Transverse colon (tissue), 4 donors: Measurements from ENCODE around the gene HK2.

Experiments used
- EP300 ChIP-seq: sonication (generic); formaldehyde crosslinking; IDR thresholded peaks from one replicate; pipeline ENCODE4 v1.6.1; 2017; ENCODE audit warnings: antibody characterized with exemption, low read depth
- POLR2A ChIP-seq: fragments of 450-650 bp; IDR thresholded peaks from one replicate; pipeline ENCODE4 v1.6.1; 2016; ENCODE audit warnings: antibody characterized with exemption, mild to moderate bottlenecking, moderate library complexity
- POLR2AphosphoS5 ChIP-seq, 3 donors: sonication (generic); formaldehyde crosslinking; IDR thresholded peaks; one replicate each; pipeline ENCODE4 v1.6.1; 2016; ENCODE audit warnings: antibody characterized with exemption in 3 of 3
- TF ChIP-seq, protein P1 (sequence below), 5 experiments: fragments of 200-600 bp in 3 of 5; fragments of 450-650 bp in 2 of 5; sonication (generic) in 3 of 5; IDR thresholded peaks; 1 replicate in 2 of 5; 2 replicates in 3 of 5; pipeline ENCODE4 v1.5.1; 2016 to 2017; ENCODE audit warnings: antibody characterized with exemption in 5 of 5, inconsistent platforms in 3 of 5, mild to moderate bottlenecking in 2 of 5, moderate library complexity in 1 of 5

GRCh38 chr2:74915743-74916142, 81.8 kb downstream of the HK2 start:
- no peak for TF ChIP-seq POLR2AphosphoS5 (IDR thresholded peaks at IDR 0.05)
- TF ChIP-seq, protein P1, sequence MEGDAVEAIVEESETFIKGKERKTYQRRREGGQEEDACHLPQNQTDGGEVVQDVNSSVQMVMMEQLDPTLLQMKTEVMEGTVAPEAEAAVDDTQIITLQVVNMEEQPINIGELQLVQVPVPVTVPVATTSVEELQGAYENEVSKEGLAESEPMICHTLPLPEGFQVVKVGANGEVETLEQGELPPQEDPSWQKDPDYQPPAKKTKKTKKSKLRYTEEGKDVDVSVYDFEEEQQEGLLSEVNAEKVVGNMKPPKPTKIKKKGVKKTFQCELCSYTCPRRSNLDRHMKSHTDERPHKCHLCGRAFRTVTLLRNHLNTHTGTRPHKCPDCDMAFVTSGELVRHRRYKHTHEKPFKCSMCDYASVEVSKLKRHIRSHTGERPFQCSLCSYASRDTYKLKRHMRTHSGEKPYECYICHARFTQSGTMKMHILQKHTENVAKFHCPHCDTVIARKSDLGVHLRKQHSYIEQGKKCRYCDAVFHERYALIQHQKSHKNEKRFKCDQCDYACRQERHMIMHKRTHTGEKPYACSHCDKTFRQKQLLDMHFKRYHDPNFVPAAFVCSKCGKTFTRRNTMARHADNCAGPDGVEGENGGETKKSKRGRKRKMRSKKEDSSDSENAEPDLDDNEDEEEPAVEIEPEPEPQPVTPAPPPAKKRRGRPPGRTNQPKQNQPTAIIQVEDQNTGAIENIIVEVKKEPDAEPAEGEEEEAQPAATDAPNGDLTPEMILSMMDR (IDR thresholded peaks at IDR 0.05) = no peak
- no peak for TF ChIP-seq EP300
- no peak for TF ChIP-seq POLR2A
